Measurements from ENCODE around the gene CD163L1. TPM values are rescaled to one million over a fixed set of nuclear protein-coding genes. Genes with fewer than 3 reads are reported as not detected.

Gene CD163L1
- total RNA-seq, 1 experiment from 2014 or later: 27.0 TPM

GRCh38 chr12:7433276-7433822 lies 10.6 kb downstream of the CD163L1 start:
- Histone ChIP-seq H3K4me2 (ENCODE audit: low read length) (peak overlapping the region; percentile 56), H3K9ac (ENCODE audit: low read length) (no peak overlapping the region), H3K27me3 (ENCODE audit: insufficient read depth, low read length) (no peaks in the 10 kb centered on the region), H3K9me2 (ENCODE audit: insufficient read depth) (no peaks in the 10 kb centered on the region), H3K27ac (ENCODE audit: low read depth, low read length) (no peak overlapping the region), H3K9me3 (ENCODE audit: control insufficient read depth in 1 of 2, insufficient read depth in 1 of 2, low read depth in 1 of 2, low read length in 2 of 2) (no peaks in the 10 kb centered on the region), H4K20me1 (ENCODE audit: insufficient read depth) (no peaks in the 10 kb centered on the region), H3K4me3 (replicated peaks in 1 of 2; ENCODE audit: low read depth in 1 of 2, low read length in 2 of 2) (peak overlapping the region in 1 of 2 experiments; percentile 19; a peak in 2 of 4 replicates), H3K79me2 (ENCODE audit: insufficient read depth, low read length) (no peaks in the 10 kb centered on the region), H3K4me1 (ENCODE audit: control insufficient read depth in 1 of 2, insufficient read depth in 2 of 2, low read length in 2 of 2) (peaks cover 2 to 15% of the 10 kb centered on the region in 2 experiments; a peak in 2 of 4 replicates), H3K36me3 (ENCODE audit: control insufficient read depth in 1 of 2, insufficient read depth in 2 of 2, low read length in 2 of 2) (no peaks in the 10 kb centered on the region), H2AFZ (ENCODE audit: low read depth, low read length, poor library complexity, severe bottlenecking) (peak overlapping the region; percentile 99)
- peak; percentile 62 for ATAC-seq
- intact Hi-C loops (cut with micrococcal nuclease): no loop called here
- CTCF ChIA-PET: no interaction called here
- peak; percentile 26 for DNase-seq (ENCODE audit: low read depth, low spot score)
- TF ChIP-seq SRF (IDR thresholded peaks at IDR 0.05; ENCODE audit: low read depth): peak; percentile 54
- no peak for TF ChIP-seq SP1 (IDR thresholded peaks at IDR 0.05; ENCODE audit: low read depth)
- TF ChIP-seq MAX (IDR thresholded peaks at IDR 0.05): no peak
- TF ChIP-seq FOSL1 (IDR thresholded peaks at IDR 0.05; ENCODE audit: low read depth): peak; percentile 71
- TF ChIP-seq CBX3 (IDR thresholded peaks at IDR 0.05; ENCODE audit: low read depth): peak; percentile 60; the same call in 1 of the 2 replicates
- peak; percentile 55 for TF ChIP-seq YY1 (IDR thresholded peaks at IDR 0.05; ENCODE audit: extremely low read depth, insufficient replicate concordance, low read depth, low read length)
- TF ChIP-seq CTCF (IDR thresholded peaks at IDR 0.05 in 2 of 3, conservative IDR thresholded peaks at IDR 0.05 in 1 of 3; ENCODE audit: borderline replicate concordance in 1 of 3, insufficient read depth in 1 of 3, low read depth in 2 of 3, low read length in 2 of 3): no peak
- no peak for TF ChIP-seq TCF7L2 (IDR thresholded peaks at IDR 0.05; ENCODE audit: borderline replicate concordance, extremely low read depth, insufficient read depth, insufficient read length)
- peak; percentile 56 for TF ChIP-seq JUND (IDR thresholded peaks at IDR 0.05)
- no TSS peak for BruUV-seq (replicated peaks)
- RAD21 ChIA-PET (ENCODE audit: low non-redundant PET in 1 of 2, low total read pairs in 2 of 2, uncharacterized antibody in 2 of 2, unreplicated experiment in 2 of 2): no interaction called here
- POLR2A ChIA-PET: no interaction called here

Data from HCT116 (cell line).